ENCODE measurements around the gene DAG1. TPM values are rescaled to one million over a fixed set of nuclear protein-coding genes. Genes with fewer than 3 reads are reported as not detected.

Gene DAG1
- polyA plus RNA-seq, 1 of the 3 experiments (the other 2 are of a cell fraction): 54.4 TPM

GRCh38 chr3:49424816-49425215 is 45.3 kb upstream of the DAG1 start:
- no peaks in the 10 kb centered on the region for H4K20me1 ChIP-seq (ENCODE audit: insufficient read depth)
- no peak overlapping the region for H3K4me3 ChIP-seq (ENCODE audit: low read depth in 2 of 2, low read length in 1 of 2)
- peaks cover 19% of the 10 kb centered on the region for H3F3A ChIP-seq (replicated peaks; ENCODE audit: insufficient read depth)
- no peak overlapping the region for H3K27ac ChIP-seq (ENCODE audit: low read depth in 2 of 2, low read length in 1 of 2)
- H3K4me2 ChIP-seq: no peak overlapping the region
- POLR2A ChIA-PET: no interaction called here
- no peak overlapping the region for H2AFZ ChIP-seq (ENCODE audit: low read depth)
- TF ChIP-seq GATA2 (CRISPR knock-in tag; IDR thresholded peaks at IDR 0.05): no peak
- TF ChIP-seq GABPA (IDR thresholded peaks at IDR 0.05; ENCODE audit: low read depth): no peak
- TF ChIP-seq MEF2A (IDR thresholded peaks at IDR 0.05; ENCODE audit: borderline replicate concordance, low read depth): no peak
- TF ChIP-seq TAF1 (IDR thresholded peaks at IDR 0.05; ENCODE audit: borderline replicate concordance, low read depth, low read length): no peak
- TF ChIP-seq, protein P1, sequence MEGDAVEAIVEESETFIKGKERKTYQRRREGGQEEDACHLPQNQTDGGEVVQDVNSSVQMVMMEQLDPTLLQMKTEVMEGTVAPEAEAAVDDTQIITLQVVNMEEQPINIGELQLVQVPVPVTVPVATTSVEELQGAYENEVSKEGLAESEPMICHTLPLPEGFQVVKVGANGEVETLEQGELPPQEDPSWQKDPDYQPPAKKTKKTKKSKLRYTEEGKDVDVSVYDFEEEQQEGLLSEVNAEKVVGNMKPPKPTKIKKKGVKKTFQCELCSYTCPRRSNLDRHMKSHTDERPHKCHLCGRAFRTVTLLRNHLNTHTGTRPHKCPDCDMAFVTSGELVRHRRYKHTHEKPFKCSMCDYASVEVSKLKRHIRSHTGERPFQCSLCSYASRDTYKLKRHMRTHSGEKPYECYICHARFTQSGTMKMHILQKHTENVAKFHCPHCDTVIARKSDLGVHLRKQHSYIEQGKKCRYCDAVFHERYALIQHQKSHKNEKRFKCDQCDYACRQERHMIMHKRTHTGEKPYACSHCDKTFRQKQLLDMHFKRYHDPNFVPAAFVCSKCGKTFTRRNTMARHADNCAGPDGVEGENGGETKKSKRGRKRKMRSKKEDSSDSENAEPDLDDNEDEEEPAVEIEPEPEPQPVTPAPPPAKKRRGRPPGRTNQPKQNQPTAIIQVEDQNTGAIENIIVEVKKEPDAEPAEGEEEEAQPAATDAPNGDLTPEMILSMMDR (IDR thresholded peaks at IDR 0.05): no peak
- TF ChIP-seq, protein P2, sequence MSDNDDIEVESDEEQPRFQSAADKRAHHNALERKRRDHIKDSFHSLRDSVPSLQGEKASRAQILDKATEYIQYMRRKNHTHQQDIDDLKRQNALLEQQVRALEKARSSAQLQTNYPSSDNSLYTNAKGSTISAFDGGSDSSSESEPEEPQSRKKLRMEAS (IDR thresholded peaks at IDR 0.05; ENCODE audit: low read depth): no peak
- no peak for TF ChIP-seq REST (IDR thresholded peaks at IDR 0.05; ENCODE audit: low read depth, low read length)
- TF ChIP-seq RAD21 (IDR thresholded peaks at IDR 0.05; ENCODE audit: low read length): no peak
- TF ChIP-seq POLR2AphosphoS5 (IDR thresholded peaks at IDR 0.05; ENCODE audit: low read depth, low read length): no peak
- TF ChIP-seq SMC3 (IDR thresholded peaks at IDR 0.05; ENCODE audit: low read depth, low read length): no peak
- no peak for TF ChIP-seq RCOR1 (IDR thresholded peaks at IDR 0.05; ENCODE audit: low read length)
- TF ChIP-seq MXI1 (IDR thresholded peaks at IDR 0.05; ENCODE audit: low read depth, low read length): no peak
- TF ChIP-seq RFX5 (IDR thresholded peaks at IDR 0.05; ENCODE audit: low read length): no peak
- no peak for TF ChIP-seq EP300 (IDR thresholded peaks at IDR 0.05; ENCODE audit: borderline replicate concordance in 1 of 2, low read depth in 1 of 2, low read length in 1 of 2)
- H3K9me2 ChIP-seq: no peaks in the 10 kb centered on the region
- no peaks in the 10 kb centered on the region for H3K27me3 ChIP-seq (ENCODE audit: insufficient read depth)
- peaks cover 12% of the 10 kb centered on the region; the same call in 1 of the 2 replicates for H3K79me2 ChIP-seq (ENCODE audit: insufficient read depth)
- H3K9ac ChIP-seq: no peak overlapping the region
- no peak for DNase-seq
- WGBS (ENCODE audit: low lambda C conversion rate): 91% methylated on average over 6 of the region's 6 CpGs
- peaks cover 0 to 14% of the 10 kb centered on the region in 2 experiments; a peak in 1 of 4 replicates for H3K4me1 ChIP-seq (ENCODE audit: control insufficient read depth in 1 of 2, insufficient read depth in 2 of 2, low read depth in 1 of 2, low read length in 1 of 2)
- H3K9me3 ChIP-seq: no peaks in the 10 kb centered on the region
- peaks cover 3 to 18% of the 10 kb centered on the region in 2 experiments for H3K36me3 ChIP-seq (replicated peaks in 1 of 2; ENCODE audit: control insufficient read depth in 1 of 2, insufficient read depth in 2 of 2, low read length in 1 of 2)
- CTCF ChIA-PET: no interaction called here

Measured in SK-N-SH (cell line).